Skeletal muscle cell (primary cell): ENCODE results near the gene ALG11.
"Not testable (repeated sequence)": the region's sequence is repeated elsewhere in the genome, so short reads cannot be mapped to it uniquely, and the experiment has no call there.

ENCODE experiments used
- DNase-seq: peaks from one replicate; pipeline ENCODE4 v3.0.0-alpha.2; 2010; ENCODE audit warnings: low read depth
- H3K4me3 ChIP-seq: 2 replicates; pipeline ENCODE4 v1.5.1; 2011; ENCODE audit warnings: low read depth, mild to moderate bottlenecking, control low read depth, low read length, moderate library complexity

The ALG11 gene

GRCh38 chr13:52024481-52024880 is 12.3 kb downstream of the ALG11 start, which contains the start of gene UTP14C:
TSS of gene UTP14C (plus strand) at chr13:52024691. CDS start at chr13:52028805, 4,114 bp downstream.
- no peak within 1 kb of the TSS for H3K4me3 ChIP-seq
- no peak for DNase-seq

DNA sequence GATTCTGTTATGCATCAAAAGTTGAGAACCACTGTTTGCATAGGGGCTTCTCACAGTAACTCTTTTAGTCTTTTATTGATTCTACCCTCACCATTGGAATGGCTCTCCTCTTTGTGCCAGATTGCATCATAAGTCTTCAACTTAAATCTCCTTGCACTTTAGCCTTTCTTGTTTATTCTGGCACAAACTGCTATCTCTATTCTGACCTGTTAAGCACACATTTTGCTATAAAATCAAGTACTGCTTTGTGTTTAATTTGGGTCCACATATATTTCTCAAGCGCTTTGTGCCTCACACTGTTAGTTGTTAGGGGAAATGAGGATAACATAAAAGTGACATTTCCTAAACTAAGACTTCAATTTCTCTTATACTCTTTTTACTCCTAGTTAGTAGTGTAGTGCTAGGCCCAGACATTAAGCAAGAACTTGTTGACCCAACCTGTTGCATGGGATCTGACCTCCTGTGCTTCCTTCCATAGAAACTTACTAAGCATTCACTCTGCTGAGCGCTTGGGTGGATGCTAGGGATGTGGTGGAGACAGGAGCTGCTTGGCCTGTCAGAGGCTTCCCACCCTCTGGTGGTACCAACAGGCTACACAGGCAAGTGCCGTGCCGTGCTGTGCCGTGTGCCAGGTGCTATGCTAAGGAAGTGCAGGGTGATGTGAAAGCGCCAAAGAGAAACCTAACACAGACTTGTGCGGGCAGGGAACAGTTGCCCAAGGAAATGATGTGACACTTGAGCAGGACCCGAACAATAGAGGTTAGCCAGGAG is 13.5 kb downstream of the ALG11 start:
- H3K4me3 ChIP-seq = no peak overlapping the region
- no peak for DNase-seq

GRCh38 chr13:52026246-52026626 is 14.0 kb downstream of the ALG11 start:
- DNase-seq = no peak
- no peak overlapping the region for H3K4me3 ChIP-seq

- no peak overlapping the region for H3K4me3 ChIP-seq
- DNase-seq = no peak
These were observed 15.6 kb downstream of the ALG11 start for GRCh38 chr13:52027832-52028231.

GRCh38 chr13:52029569-52029968 is 17.4 kb downstream of the ALG11 start:
- no peak overlapping the region for H3K4me3 ChIP-seq
- no peak for DNase-seq

GRCh38 chr13:52030401-52030800 is 18.2 kb downstream of the ALG11 start:
- not testable (repeated sequence) for H3K4me3 ChIP-seq, DNase-seq

- DNase-seq = no peak
- H3K4me3 ChIP-seq = no peak overlapping the region
These were observed 20.8 kb downstream of the ALG11 start for GRCh38 chr13:52033039-52033438.

DNA sequence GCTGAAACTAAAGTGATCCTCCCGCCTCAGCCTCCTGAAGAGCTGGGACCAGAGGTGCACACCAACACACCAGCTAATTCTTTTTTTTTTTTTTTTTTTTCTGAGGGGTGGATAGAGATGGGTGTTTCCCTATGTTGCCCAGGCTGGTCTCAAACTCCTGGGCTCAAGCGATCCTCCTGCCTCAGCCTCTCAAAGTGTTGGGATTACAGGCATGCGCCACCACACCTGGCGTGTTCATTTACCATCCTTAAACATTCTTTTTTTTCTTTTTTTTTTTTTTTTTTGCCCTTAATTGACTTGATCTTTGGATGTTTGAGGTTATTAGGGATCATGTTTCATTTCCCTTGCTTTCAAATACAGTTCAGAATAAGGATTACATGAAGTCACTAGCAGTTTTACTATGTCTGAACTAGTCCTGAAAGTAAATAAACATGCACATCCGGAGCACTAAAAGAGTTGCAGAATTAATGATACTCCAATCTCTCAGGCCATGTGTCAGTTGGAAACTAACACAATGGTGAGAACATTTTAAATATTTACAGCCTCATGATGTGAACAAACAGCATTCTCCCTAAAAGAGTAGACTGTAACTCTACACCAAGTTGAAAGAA is 22.5 kb downstream of the ALG11 start:
- H3K4me3 ChIP-seq = no peak overlapping the region
- no peak for DNase-seq

GRCh38 chr13:52036037-52036436 is 23.8 kb downstream of the ALG11 start:
- no peak for DNase-seq
- no peak overlapping the region for H3K4me3 ChIP-seq

- no peak overlapping the region for H3K4me3 ChIP-seq
- no peak for DNase-seq
These were observed 31.5 kb downstream of the ALG11 start for GRCh38 chr13:52043675-52044074.

DNA sequence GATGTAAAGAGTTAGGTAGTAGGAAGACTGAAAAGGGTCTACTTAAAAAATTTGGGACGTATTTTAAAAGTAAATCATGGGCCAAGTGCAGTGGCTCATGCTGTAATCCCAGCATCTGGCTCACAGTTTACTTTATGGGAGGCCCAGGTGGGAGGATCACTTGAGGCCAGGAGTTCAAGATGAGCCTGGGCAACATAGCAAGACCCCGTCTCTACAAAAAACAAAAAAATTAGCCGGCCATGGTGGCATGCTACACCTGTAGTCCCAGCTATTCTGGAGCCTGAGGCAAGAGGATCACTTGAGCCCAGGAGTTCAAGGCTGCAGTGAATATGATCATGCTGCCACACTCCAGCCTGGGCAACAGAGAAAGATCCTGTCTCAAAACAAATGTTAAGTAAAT is 35.3 kb downstream of the ALG11 start:
- no peak overlapping the region for H3K4me3 ChIP-seq
- no peak for DNase-seq

- H3K4me3 ChIP-seq = no peak overlapping the region
- no peak for DNase-seq
These were observed 36.3 kb downstream of the ALG11 start for GRCh38 chr13:52048516-52048915.

- H3K4me3 ChIP-seq = no peak overlapping the region
- no peak for DNase-seq
These were observed 39.2 kb downstream of the ALG11 start for GRCh38 chr13:52051400-52051799.

GRCh38 chr13:52053460-52053859 is 41.3 kb downstream of the ALG11 start:
- no peak overlapping the region for H3K4me3 ChIP-seq
- DNase-seq = no peak

DNA sequence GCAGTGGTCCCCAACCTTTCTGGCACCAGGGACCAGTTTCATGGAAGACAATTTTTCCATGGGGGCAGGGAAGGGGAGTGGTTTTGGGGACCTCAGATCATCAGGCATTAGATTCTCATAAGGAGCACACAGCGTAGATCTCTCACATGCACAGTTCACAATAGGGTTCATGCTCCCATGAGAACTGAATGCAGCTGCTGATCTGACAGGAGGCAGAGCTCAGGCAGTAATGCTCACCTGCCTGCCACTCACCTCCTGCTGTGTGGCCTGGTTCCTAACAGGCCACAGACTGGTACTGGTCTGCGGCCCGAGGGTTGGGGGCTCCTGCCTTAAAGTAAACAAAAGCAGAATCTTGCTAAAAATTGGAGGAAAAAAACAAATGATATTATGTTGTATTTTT is 48.9 kb downstream of the ALG11 start:
- H3K4me3 ChIP-seq, DNase-seq: not testable (repeated sequence)

- DNase-seq = no peak
- no peak overlapping the region for H3K4me3 ChIP-seq
These were observed 49.4 kb downstream of the ALG11 start for GRCh38 chr13:52061587-52061986.

GRCh38 chr13:52067237-52067636 is 55.0 kb downstream of the ALG11 start:
- H3K4me3 ChIP-seq = no peak overlapping the region
- DNase-seq = no peak

DNA sequence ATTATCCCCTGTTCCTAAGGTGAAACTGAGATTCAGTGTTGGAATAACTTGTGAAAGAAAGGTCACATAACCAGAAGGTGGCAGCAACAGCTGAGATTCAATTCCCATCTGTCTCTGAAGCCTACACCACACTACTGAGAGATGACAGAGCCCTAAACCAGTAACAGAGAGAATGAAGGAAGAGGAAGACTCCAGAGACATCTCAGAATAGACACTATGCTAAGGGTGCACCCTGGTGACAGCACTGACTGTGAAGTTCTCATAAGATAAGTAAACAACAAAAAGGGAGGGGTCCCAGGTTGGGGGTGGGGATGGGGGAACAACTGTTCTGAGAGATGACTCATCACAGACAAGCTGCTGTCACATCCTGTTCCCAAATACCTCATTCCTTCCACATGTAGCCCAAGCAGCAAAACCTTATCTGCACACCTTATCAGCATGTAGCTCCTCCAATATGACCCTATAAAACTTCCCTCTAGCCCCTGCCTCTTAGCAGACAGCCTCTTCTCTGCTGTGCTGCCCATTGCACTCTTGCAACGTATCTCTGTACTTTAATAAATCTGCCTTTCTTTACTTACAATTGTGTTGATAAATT is 58.8 kb downstream of the ALG11 start:
- H3K4me3 ChIP-seq = no peak overlapping the region
- no peak for DNase-seq
